H1 (cell line): ENCODE data around the gene ACYP2.

ENCODE experiments used
- JUN ChIP-seq: IDR thresholded peaks from 2 replicates; pipeline ENCODE4 v1.6.1; 2011; ENCODE audit warnings: low read depth, mild to moderate bottlenecking, improper control_type of control experiment, low read length
- POLR2AphosphoS5 ChIP-seq: IDR thresholded peaks from 2 replicates; pipeline ENCODE4 v1.6.1; 2011; ENCODE audit warnings: low read depth, low read length
- TEAD4 ChIP-seq: IDR thresholded peaks from 2 replicates; pipeline ENCODE4 v1.6.1; 2012; ENCODE audit warnings: low read depth, low read length, inconsistent platforms, mixed read lengths

DNA sequence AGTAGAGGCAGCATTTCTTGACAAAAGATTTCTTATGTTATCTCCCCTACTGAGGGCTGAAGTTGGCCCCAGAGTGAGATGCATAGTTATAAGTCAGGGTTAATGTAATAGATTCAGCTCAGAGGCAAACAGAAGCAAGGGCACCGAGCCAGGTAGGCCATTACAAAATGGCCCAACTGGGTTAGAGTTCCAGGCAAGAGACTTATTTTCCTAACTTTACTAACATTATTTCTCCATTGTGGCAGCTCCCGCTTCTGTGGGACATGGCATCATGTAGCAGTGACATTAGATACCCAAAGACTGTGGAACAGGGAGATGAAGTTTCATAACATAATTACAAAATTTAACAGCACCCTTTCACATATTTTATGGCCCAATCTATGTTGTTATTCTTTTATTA, 113.5 kb downstream of the ACYP2 start:
- no peak for TF ChIP-seq JUN
- no peak for TF ChIP-seq POLR2AphosphoS5
- no peak for TF ChIP-seq TEAD4
